ENCODE measurements around the gene DLGAP1.

DLGAP1 gene

DNA sequence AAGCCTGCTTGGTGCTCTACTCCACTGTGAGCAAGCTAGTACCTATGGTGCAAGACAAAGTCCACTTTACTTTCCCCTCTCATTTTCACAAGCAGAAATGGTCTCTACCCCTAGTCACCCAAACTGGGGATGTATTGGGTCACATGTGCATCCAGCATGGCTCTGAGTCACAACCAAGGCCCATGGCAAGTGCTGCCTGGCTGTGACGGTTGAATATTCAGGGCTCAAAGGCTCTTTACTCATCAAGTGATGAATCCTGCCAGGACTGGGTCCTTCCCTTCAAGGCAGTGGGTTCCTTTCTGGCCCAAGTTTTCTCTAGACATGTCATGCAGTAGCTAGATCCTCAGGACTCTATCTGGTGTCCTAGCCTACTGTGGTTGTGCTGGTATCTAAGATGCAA is 311.5 kb downstream of the DLGAP1 start:
- no peak for DNase-seq

- no peak for DNase-seq
Measured at GRCh38 chr18:4142876-4143275, 312.2 kb downstream of the DLGAP1 start.

GRCh38 chr18:4134700-4135099 is 320.4 kb downstream of the DLGAP1 start:
- DNase-seq: no peak

- DNase-seq: no peak
Measured at GRCh38 chr18:4130734-4131719, 324.1 kb downstream of the DLGAP1 start.

DNA sequence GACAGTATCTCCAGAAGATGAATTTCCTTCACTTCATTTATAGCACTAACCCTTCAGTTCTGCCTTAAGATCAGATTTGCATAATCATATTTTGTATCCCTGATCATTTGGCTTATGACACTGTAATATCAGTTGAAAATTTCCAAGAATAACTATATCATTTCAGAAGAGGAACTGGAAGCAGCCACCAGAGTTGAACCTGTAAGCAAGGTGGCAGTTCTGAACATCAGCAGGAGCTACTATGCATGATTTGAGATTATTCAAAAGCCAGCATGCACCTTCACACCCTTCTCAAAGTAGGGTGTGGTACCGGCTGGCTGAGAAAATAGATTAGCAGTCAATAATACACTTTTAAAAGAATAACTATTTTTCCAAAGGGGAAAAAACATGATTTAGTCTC is 328.2 kb downstream of the DLGAP1 start:
- no peak for DNase-seq

GRCh38 chr18:4125627-4126230 is 329.4 kb downstream of the DLGAP1 start:
- no peak for DNase-seq

- DNase-seq: no peak
Measured at GRCh38 chr18:4125224-4125623, 329.9 kb downstream of the DLGAP1 start.

DNA sequence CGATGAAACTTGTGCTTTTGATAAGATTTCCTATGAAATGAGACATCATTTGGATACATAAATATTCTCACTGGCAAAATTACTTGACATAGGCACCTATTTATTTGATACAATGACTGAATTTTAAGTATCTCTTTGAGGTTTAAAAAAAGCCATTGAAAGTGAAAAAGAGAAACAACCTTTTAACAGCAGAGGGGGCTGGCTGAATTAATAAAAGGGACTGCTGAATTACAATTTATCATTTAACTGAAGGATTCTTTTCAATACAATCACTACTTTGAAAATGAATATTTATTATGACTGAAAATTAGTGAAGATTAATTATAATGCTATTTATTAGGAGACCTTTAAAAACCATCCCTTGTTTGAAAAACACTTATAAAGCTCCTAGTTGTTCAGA is 335.3 kb downstream of the DLGAP1 start:
- DNase-seq: no peak

- DNase-seq: no peak
Measured at GRCh38 chr18:4119127-4119648, 335.9 kb downstream of the DLGAP1 start.

GRCh38 chr18:4108016-4108415 is 347.1 kb downstream of the DLGAP1 start:
- no peak for DNase-seq

GRCh38 chr18:4107049-4107467 is 348.0 kb downstream of the DLGAP1 start:
- no peak for DNase-seq

- DNase-seq: peak; percentile 45
Measured at GRCh38 chr18:4106407-4107033, 348.6 kb downstream of the DLGAP1 start.

DNA sequence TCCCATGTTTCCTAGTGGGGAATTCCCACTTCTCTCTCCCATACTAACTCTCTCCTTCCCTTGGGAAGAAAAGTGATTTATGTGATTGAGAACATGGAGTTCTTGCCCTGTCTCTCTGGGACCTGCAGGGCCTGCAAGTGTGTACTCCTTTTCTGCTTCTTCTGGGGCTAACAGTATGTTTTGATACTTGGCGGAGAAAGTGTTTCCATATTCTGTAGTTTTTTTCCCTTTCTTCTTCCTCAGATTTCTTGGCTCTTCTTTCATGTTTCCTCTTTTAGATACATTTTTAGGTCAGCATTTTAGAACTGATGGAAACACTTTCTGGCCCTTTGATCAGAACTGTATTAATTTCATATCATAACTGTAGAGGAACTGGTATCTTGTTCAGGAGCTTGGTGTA is 352.2 kb downstream of the DLGAP1 start:
- DNase-seq: no peak

DNA sequence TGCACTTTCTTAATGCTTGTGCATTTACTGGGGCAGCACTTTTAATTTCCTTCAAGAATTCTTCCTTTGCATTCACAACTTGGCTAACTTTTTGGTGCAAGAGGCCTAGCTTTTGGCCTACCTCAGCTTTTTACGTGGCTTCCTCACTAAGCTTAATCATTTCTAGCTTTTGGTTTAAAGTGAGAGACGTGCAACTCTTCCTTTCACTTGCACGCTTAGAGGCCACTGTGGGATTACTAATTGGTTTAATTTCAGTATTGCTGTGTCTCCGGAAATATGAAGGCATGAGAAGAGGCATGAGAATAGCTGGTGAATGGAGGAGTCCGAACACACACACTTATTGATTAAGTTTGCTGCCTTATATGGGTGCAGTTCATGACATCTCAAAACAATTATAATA is 354.1 kb downstream of the DLGAP1 start:
- no peak for DNase-seq

DNA sequence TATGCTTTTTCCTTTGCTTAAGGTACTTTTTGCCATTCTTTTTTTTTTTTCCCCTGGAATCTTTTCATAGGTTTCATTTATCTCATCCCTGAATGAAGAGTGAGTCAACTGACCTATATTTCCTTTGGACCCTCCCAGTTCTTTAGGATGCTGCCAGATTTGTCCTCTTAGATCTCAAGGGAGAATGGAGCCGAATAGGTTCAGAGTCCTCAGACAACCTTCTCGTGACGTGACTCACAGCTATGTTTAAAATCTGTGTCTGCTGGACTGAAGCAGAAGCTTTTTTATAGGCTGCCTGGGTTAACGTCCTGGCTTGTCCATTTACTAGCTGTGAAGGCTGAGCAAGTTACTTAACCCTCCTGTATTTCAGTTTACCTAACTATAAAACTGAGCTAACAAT is 358.6 kb downstream of the DLGAP1 start:
- DNase-seq: no peak

DNA sequence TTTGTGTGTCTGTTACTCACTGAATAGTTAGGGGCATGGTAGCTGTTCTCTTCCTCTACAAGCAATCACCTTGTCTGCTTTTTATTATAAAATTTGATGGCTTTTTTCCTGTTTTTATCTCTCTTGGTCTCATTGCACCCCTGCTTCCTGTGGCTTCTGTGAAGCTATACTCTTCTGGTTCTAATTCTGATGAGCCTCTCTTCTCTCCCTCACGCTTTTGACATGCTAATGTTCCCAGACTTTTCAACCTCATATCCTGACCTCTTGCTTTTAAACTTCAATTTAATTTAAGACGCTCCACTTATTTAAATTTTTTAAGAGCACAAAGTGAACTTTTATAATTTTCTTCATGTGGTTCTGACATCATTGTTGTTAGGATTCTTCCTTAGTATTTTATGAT is 361.4 kb downstream of the DLGAP1 start:
- DNase-seq: no peak

DNA sequence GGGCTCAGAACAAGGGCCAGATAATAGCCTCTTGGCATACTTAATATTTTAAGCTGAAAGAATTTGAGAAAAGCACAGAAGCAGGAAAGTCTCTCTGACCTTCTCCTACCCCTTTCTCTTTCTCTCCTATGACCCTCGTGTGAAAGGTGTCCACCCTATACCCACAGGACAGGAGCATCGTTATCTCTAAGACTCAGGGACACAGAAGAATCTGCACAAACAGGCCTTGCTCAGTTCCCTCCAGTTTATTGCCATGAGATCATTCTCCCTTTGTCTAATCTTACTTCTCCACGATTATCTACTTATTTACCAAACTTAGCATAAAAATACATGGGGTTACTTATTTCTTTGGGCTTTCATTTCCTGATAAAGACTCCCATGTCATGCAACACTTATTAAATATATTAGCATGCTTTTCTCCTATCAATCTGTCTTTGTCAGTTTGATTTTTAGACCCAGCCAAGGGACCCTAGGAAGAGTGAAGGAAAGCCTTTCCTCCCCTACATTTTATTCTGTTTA is 370.7 kb downstream of the DLGAP1 start:
- no peak for DNase-seq

DNA sequence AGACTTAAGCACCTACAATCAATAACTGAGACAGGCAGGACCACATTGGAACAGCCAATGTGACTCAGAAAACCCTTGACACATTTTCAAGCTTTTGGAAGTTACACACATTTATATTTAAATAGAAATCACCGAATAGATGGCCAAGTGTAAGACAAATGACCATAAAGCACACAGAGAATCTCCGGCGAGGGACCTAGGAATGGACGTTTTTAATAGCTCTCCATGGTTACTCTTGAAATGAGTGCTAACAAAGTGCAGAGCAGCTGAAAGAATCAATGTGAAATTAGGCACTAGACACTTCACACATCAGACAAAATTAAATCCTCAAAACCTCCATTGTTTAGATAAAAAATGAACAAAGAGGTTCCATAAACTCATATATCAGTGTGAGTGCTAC is 376.9 kb downstream of the DLGAP1 start:
- no peak for DNase-seq

DNA sequence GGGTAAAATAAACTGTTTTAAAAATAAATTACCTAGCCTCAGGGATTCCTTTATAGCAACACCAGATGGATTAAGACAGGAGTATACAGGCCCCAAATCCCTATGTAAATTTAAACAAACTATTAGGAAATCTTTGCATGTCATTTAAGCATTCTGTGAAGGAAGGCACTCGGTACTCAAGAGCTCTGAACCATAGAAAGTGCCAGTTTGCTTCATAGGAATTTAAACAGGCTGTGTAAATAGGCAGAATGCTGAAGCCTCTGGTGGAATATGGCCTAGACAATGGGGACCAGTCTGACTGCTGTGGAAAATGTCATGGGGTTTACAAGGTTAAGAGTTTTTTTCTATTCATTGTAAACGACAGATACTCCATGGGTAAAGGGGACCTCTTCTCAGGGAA is 377.4 kb downstream of the DLGAP1 start:
- DNase-seq: no peak

DNA sequence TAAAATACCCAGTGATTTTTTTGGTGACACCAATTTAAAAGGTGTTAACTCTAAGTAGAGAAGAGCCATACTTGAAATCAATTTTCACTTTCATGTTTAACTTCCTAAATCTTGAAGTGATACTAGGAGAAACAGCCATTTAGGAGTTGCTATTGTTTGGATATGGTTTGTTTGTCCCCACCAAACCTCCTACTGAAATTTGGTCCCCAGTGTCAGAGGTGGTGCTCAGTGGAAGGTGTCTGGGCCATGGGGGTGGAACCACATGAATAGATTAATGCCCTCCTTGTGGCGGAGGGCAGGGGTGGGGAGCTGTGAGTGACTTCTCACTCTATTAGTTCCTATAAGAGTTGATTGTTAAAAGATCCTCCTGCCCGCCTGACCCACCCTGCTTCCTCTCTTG is 377.9 kb downstream of the DLGAP1 start:
- DNase-seq: no peak

DNA sequence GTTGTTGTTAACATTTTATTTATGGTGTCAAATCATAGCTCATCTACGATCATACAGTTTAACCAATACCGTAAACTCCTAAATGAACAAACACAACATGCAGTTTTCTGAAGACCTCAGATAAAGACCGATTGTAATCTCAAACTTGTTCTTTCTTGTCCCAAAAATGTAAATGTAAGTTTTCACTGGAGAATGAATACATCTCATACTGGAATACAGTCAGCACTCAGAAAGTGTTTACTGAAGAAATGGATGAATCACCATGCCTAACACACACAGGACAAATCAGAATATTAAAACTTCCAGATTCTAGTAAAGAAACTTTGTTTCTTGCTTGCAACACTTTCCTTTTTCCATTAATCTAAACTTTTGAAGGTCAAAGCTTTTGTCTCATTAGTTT is 380.5 kb downstream of the DLGAP1 start:
- no peak for DNase-seq

DNA sequence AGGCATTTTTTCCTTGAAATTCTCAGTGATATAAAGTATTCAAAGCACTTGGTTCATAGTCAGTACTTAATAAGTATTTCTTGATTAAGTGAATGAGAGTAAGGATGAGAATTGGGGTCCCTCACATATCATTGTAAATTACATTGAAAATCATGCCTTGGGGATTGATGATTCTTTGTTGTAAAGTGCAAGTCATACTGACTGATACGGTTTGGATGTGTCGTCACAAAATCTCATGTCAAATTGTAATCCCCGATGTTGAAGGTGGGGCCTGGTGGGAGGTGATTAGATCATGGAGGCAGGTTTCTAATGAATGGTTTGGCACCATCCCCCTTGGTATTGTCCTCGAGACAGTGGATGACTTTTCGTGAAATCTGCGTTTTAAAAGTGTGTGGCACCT is 385.9 kb downstream of the DLGAP1 start:
- DNase-seq: no peak

DNA sequence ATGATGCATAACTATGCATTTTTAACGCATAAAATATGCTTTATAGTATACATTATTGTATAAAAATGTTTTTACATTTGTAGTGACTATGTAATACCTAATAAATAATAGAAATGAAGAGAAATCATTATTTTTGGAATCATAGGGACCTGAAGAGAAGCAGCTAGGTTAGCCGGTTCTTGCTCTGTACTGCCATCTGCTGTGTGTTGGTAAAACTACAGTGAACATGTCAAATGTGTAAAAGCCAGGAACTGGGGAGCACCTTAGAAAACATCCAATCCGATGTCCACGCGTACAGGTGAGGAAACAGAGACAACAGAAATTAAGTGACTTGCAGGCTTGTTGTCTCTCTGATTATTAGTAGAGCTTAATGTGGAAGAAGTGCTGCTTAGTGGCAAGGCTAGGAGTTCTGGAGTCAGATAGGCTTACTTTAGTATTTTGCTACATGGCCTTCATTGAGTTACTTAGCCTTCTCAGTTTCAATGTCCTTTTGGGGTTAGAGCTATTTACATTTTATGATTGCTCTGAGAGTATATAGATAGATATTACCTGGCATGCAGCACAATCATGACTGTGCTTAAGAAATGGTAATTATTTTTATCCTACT is 386.5 kb downstream of the DLGAP1 start:
- no peak for DNase-seq

Measured in T-helper 9 cell (primary cell).